Middle frontal gyrus (tissue), 1 donor: Measurements from ENCODE around the gene MT1HL1.
"Not testable (repeated sequence)": the region's sequence is repeated elsewhere in the genome, so short reads cannot be mapped to it uniquely, and the experiment has no call there.

Experiments used
- DNase-seq: peaks from one replicate; pipeline ENCODE4 v3.0.0-alpha.2; 2015; ENCODE audit warnings: low spot score; ENCODE audit errors: extremely low spot score

Gene MT1HL1

GRCh38 chr1:236978740-236979139, 25.5 kb downstream of the MT1HL1 start:
- peak; percentile 37 for DNase-seq

GRCh38 chr1:236975461-236975860, 28.8 kb downstream of the MT1HL1 start:
- DNase-seq = no peak

- DNase-seq = not testable (repeated sequence)
Measured at GRCh38 chr1:236974025-236974424, 30.2 kb downstream of the MT1HL1 start.

- DNase-seq = no peak
Measured at GRCh38 chr1:236966636-236967035, 37.6 kb downstream of the MT1HL1 start.

- DNase-seq = no peak
Measured at GRCh38 chr1:236963920-236964319, 40.3 kb downstream of the MT1HL1 start.

GRCh38 chr1:236959112-236959511, 45.1 kb downstream of the MT1HL1 start:
- DNase-seq = no peak

GRCh38 chr1:236957235-236957634, 47.0 kb downstream of the MT1HL1 start:
- DNase-seq = no peak
